GM15510 (cell line): ENCODE measurements around the gene OSBPL6.

Source experiments
- POLR2A ChIP-seq: IDR thresholded peaks from 3 replicates; pipeline ENCODE4 v1.6.1; 2011; ENCODE audit warnings: borderline replicate concordance; ENCODE audit not compliant: insufficient read length; ENCODE audit errors: extremely low read depth

The OSBPL6 gene

GRCh38 chr2:178193823-178194599 lies at the start of gene OSBPL6:
TSS of gene OSBPL6 (plus strand) at chr2:178194512. CDS start at chr2:178306185, 111,673 bp downstream.
- peak; percentile 26 for TF ChIP-seq POLR2A

DNA sequence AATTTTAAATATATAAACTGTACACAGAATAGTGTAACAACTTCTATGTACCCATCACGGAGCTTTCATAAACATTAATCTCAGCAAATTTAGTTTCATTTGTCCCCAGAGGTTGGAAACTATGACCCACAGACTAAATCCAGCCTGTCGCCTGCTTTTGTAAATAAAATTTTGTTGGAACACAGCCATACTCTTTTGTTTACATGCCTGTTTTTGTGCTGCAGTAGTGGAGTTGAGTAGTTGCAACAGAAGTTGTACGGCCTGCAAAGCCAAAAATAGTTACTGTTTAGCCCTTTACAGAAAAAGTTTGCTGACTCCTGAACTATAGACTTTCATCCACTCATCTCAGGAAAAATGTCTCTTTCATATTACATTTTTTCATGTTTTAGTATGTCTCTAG lies 42.3 kb upstream of the OSBPL6 start:
- no peak for TF ChIP-seq POLR2A

DNA sequence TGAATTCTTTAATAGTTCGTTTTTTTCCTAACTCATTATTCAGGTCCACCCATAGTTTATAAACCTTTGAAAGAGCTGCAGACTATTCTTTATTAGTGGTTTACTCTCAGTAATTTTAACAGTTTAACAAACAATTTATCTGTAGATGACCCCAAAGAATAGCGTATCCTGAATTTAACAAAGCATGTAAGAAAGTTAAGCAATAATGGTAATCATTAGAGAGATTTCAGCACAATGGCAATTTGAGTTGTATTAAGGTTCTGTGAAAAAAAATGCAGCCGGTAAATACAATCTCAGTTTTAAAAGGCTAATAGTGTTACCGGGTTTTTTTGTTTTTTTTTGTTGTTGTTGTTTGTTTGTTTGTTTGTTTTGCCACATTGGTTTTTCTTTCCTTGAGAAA lies 41.8 kb upstream of the OSBPL6 start:
- no peak for TF ChIP-seq POLR2A

DNA sequence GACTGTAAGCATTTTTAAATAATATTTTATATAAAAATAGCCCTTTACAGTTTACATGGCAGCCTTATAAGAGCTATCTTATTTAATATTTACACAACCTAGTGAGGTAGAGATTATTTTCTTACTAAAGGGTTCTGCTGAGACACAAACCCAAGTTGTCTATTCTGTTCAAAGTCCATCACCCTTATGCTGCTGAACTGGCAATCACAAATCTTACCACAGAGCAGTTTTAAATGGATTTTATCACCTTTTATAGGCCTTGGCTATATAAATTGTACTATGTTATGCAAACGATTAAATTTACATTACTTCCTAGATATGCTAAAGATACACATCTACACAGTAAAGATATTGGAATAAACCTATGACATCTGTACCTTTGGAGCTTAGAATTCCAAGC lies 41.3 kb upstream of the OSBPL6 start:
- TF ChIP-seq POLR2A, result no peak

GRCh38 chr2:178155524-178155923 lies 38.8 kb upstream of the OSBPL6 start:
- TF ChIP-seq POLR2A, result no peak

DNA sequence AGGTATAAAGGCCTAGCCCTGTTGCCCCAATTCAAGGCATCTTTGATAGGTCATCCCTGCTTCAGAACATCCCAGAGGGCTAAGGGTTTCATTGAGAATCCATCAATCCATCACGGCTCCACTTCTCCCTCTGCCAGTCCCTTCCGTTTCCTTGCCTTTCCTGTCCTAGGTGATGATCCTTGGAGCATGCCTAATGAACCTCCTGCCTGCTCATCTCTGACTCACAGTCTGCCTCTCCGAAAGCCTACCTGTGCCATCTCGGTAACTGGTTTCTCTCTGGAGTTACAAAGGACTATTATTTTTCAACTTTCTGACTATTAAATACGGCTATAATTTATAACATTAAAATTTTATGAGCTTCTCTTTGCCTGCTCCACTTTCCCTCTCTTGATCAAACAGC lies 36.7 kb upstream of the OSBPL6 start:
- TF ChIP-seq POLR2A, result no peak

DNA sequence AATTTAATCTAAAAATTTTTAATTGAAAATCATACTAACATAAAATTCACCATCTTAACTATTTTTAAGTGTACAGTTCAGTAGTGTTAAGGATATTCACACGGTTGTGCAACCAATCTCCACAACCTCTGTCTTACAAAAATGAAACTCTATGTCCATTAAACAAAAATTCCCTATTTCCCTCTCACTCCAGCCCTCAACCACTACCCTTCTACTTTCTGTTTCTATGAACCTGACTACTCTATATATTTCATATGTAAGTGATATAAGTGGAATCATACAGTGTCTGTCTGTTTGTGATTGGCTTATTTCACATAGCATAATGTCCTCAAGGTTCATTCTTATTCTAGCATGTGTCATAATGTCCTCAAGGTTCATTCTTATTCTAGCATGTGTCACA lies 34.3 kb upstream of the OSBPL6 start:
- TF ChIP-seq POLR2A, result no peak

DNA sequence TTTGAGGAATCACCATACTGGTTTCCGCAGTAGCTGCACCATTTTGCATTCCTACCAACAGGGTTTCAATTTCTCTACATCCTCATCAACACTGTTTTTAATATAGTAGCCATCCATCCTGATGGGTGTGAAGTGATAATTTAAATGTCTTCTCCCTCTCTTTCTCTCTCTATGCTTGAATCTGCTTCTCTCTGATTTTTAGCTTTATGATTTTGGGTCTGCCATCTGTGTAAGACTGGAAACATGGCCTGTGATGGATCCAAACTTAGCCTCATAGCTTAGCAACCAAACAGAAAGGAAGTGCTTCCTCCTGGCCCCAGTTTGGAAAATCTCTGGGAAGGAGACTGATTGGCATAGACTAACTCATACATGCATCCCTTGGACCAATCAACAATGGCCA lies 33.7 kb upstream of the OSBPL6 start:
- no peak for TF ChIP-seq POLR2A

DNA sequence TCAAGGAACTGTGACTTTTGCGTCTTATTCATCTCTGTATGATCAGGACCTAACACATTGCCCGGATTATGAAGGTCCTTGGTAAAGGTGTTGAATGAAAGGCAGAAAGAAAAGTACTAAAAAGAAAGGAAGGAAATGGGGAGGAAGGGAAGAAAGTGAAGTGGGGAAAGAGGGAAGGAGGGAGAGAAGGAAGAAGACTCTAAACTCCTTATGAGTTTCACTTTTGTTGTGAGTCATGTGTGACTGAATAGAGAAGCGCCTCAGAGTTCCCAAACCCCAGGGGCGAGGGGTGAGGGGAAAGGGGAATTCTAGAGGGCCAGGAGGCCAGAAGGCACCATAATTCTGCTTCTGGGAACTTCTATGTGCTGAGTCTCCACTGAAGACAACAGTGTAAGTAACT lies 30.9 kb upstream of the OSBPL6 start:
- TF ChIP-seq POLR2A, result no peak

GRCh38 chr2:178163911-178164310 lies 30.4 kb upstream of the OSBPL6 start:
- no peak for TF ChIP-seq POLR2A

- no peak for TF ChIP-seq POLR2A
Observed at GRCh38 chr2:178173657-178174056, 20.7 kb upstream of the OSBPL6 start.

DNA sequence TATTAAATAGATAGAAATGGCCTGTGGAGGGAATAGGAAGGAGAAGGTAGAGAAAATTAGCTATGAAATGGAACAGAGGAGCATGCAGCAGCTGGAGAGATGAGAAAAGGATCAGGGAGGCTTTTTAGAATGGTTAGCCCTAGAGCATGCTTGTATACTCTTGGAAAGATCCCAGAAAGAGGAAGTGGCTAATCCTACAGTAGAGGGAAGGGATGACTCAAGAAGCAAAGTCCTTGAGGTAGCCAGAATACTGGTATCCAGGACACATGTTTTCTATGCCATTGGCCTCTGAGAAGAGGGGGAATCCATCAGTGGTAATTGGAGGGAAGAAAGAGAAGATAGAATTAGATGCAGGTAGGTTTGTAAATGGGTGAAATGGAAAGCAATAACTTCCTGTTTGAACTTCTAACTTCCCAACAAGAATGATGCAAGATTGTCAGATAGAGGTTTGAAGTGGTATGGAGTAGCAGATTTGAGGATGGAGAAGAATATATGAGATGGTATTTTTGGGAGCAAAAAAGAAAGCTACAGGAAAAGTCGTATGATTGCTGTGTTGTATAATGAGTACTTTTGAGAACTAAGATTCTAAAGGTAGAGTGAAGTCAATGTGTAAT lies 17.1 kb upstream of the OSBPL6 start:
- no peak for TF ChIP-seq POLR2A

- no peak for TF ChIP-seq POLR2A
Observed at GRCh38 chr2:178187861-178188260, 6.5 kb upstream of the OSBPL6 start.

- no peak for TF ChIP-seq POLR2A
Observed at GRCh38 chr2:178188466-178188865, 5.8 kb upstream of the OSBPL6 start.

GRCh38 chr2:178191004-178191508 lies 3.3 kb upstream of the OSBPL6 start:
- no peak for TF ChIP-seq POLR2A

DNA sequence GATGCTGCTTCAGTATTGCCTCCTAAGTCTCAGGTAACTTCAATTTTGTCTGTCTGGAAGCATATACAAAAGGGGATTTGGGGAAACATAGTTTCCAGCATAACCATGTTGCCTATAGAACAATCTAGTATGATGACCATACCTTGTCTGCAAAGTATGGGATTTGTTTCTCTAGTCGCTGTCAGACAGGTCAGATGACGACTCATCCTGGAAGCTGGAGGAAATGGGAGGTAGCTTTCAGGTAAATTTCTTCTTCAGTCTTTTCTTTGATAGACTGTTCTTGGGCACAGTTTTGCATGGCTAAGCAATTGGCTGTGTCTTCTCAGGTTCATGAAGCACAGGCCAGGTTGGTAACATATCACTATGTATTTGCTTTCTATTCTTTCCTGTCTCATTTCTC lies 2.8 kb upstream of the OSBPL6 start:
- no peak for TF ChIP-seq POLR2A
